Mesenchymal stem cell (in vitro differentiated cells and primary cell): ENCODE measurements around the gene MN1. TPM values are rescaled to one million over a fixed set of nuclear protein-coding genes. Genes with fewer than 3 reads are reported as not detected.

ENCODE experiments used
- DNase-seq: peaks from one replicate; pipeline ENCODE4 v3.0.0-alpha.2; 2013
- H2AFZ ChIP-seq: one replicate; pipeline ENCODE4 v1.6.1; 2013; ENCODE audit warnings: low read depth, mild to moderate bottlenecking, control low read depth, inconsistent platforms, low read length, moderate library complexity
- H2AK5ac ChIP-seq: 2 replicates; pipeline ENCODE4 v1.6.1; 2013; ENCODE audit warnings: low read length, moderate library complexity, mild to moderate bottlenecking, inconsistent platforms; ENCODE audit not compliant: severe bottlenecking
- H2BK120ac ChIP-seq: one replicate; pipeline ENCODE4 v1.6.1; 2013; ENCODE audit warnings: low read depth, mild to moderate bottlenecking, inconsistent platforms, low read length, moderate library complexity
- H2BK12ac ChIP-seq, 2 experiments: one replicate each; pipeline ENCODE4 v1.6.1; 2013; ENCODE audit warnings: inconsistent platforms in 2 of 2, low read length in 2 of 2, mild to moderate bottlenecking in 2 of 2, moderate library complexity in 2 of 2, control low read depth in 1 of 2
- H2BK15ac ChIP-seq: one replicate; pipeline ENCODE4 v1.6.1; 2013; ENCODE audit warnings: mild to moderate bottlenecking, low read depth, inconsistent platforms; ENCODE audit not compliant: poor library complexity, severe bottlenecking
- H2BK5ac ChIP-seq: 2 replicates; pipeline ENCODE4 v1.6.1; 2013; ENCODE audit warnings: low read depth, mild to moderate bottlenecking, low read length, control low read depth, inconsistent platforms; ENCODE audit not compliant: poor library complexity, severe bottlenecking
- H3K14ac ChIP-seq, 2 experiments: one replicate each; pipeline ENCODE4 v1.6.1; 2013; ENCODE audit warnings: inconsistent platforms in 2 of 2, low read length in 2 of 2, control low read depth in 1 of 2, mild to moderate bottlenecking in 1 of 2, moderate library complexity in 1 of 2
- H3K18ac ChIP-seq, 2 experiments: one replicate each; pipeline ENCODE4 v1.6.1; 2013; ENCODE audit warnings: inconsistent platforms in 2 of 2, low read length in 2 of 2, control low read depth in 1 of 2, low read depth in 1 of 2, mild to moderate bottlenecking in 1 of 2
- H3K23ac ChIP-seq, 2 experiments: one replicate each; pipeline ENCODE4 v1.6.1; 2013; ENCODE audit warnings: inconsistent platforms in 2 of 2, low read length in 2 of 2, mild to moderate bottlenecking in 2 of 2, moderate library complexity in 2 of 2, control low read depth in 1 of 2
- H3K27ac ChIP-seq: 2 replicates; pipeline ENCODE4 v1.5.1; 2013; ENCODE audit warnings: mild to moderate bottlenecking, moderate library complexity, low read length, control low read depth, inconsistent platforms; ENCODE audit not compliant: poor library complexity, severe bottlenecking
- H3K27me3 ChIP-seq, 2 experiments: 2 replicates each; pipeline versions ENCODE4 v1.6.1 to v1.7.0; 2013; ENCODE audit warnings: low read length in 2 of 2, mild to moderate bottlenecking in 2 of 2, moderate library complexity in 2 of 2, control low read depth in 1 of 2, inconsistent platforms in 1 of 2; ENCODE audit not compliant: control insufficient read depth in 1 of 2, insufficient read depth in 1 of 2
- H3K36me3 ChIP-seq, 2 experiments: 2 replicates each; pipeline versions ENCODE4 v1.6.1 to v1.7.0; 2013; ENCODE audit warnings: low read length in 2 of 2, control low read depth in 1 of 2, inconsistent platforms in 1 of 2, low read depth in 1 of 2, mild to moderate bottlenecking in 1 of 2; ENCODE audit not compliant: insufficient read depth in 2 of 2, control insufficient read depth in 1 of 2
- H3K4ac ChIP-seq, 2 experiments: one replicate each; pipeline ENCODE4 v1.6.1; 2013; ENCODE audit warnings: inconsistent platforms in 2 of 2, low read length in 2 of 2, mild to moderate bottlenecking in 2 of 2, moderate library complexity in 2 of 2, control low read depth in 1 of 2, low read depth in 1 of 2
- H3K4me1 ChIP-seq: 2 replicates; pipeline ENCODE4 v1.6.1; 2013; ENCODE audit warnings: low read depth, low read length, control low read depth; ENCODE audit not compliant: control insufficient read depth, insufficient read depth
- H3K4me2 ChIP-seq: 2 replicates; pipeline ENCODE4 v1.6.1; 2013; ENCODE audit warnings: low read length, mild to moderate bottlenecking, inconsistent platforms; ENCODE audit not compliant: poor library complexity, severe bottlenecking
- H3K4me3 ChIP-seq, 2 experiments: 2 replicates each; pipeline versions ENCODE4 v1.5.1 to v1.7.0; 2013; ENCODE audit warnings: low read length in 2 of 2, mild to moderate bottlenecking in 2 of 2, control low read depth in 1 of 2, low read depth in 1 of 2; ENCODE audit not compliant: insufficient read depth in 1 of 2
- H3K79me1 ChIP-seq: replicated peaks from 2 replicates; pipeline ENCODE4 v1.6.1; 2013; ENCODE audit warnings: mild to moderate bottlenecking, control low read depth, low read length, inconsistent platforms; ENCODE audit not compliant: poor library complexity, severe bottlenecking
- H3K9ac ChIP-seq: 2 replicates; pipeline ENCODE4 v1.7.0; 2013; ENCODE audit warnings: mild to moderate bottlenecking, low read length, moderate library complexity
- H3K9me3 ChIP-seq: 2 replicates; pipeline ENCODE4 v1.7.0; 2013; ENCODE audit warnings: mild to moderate bottlenecking, low read length; ENCODE audit not compliant: control insufficient read depth
- H4K8ac ChIP-seq: one replicate; pipeline ENCODE4 v1.6.1; 2013; ENCODE audit warnings: inconsistent platforms, mild to moderate bottlenecking, low read length, moderate library complexity
- H4K91ac ChIP-seq: one replicate; pipeline ENCODE4 v1.6.1; 2013; ENCODE audit warnings: mild to moderate bottlenecking, low read length, inconsistent platforms
- WGBS: methylation state at CpG from one replicate; pipeline ENCODE4 v1.1.7; 2013; ENCODE audit warnings: mixed read lengths; 5-methylcytosine and 5-hydroxymethylcytosine counted together
- polyA plus RNA-seq, 2 experiments: library from polyadenylated mRNA; stranded (reverse); fragments of 200-250 nt; gene quantifications; one replicate each; pipeline ENCODE4 v1.2.3, GENCODE V29; 2013

MN1 gene
- polyA plus RNA-seq (2013, experiment 1 of 2), result 8.0 TPM
- 6.6 TPM for polyA plus RNA-seq (2013, experiment 2 of 2)

DNA sequence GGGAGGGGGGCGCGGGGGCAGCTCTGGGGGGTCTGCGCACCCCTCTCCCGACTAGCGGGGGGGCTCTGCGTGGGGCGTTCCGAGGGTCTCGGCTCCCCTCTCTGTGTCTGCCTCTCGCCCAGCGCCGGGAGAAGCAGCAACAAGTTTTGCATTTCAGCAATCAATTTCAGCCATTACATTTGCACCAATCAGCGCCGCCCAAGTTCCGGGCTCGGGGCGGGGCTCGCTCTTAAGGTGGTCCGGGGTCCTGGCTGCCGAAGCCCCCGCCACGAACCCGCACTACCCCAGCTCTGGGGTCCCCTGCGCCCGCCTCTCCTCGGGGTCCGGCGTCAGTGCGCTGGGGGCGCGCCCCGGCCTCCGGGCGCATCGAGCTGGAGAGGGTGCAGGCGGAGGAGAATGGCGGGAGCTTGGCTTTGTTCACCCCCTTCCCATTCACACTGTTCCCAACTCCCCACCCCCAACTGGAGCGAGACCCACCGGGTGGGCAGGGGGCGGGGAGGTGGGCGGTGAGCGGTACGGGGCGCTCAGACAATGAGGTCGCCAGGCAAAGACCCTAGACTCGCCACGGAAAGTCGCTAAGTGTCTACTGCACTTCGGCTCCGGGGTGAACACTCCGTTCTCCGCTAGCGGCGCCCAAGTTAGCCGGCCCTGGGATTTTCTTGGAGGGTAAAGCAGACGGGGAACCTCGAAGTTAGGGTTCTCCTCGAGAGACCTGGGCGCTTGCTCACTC is at the start of gene MN1:
Gene MN1, minus strand, starts transcription at position 141 of the 730 bp plus-strand sequence. CDS start 1,213 bp downstream, outside the sequence.
- H3K4me2 ChIP-seq, result peak within 1 kb of the TSS; percentile 89
- no peak within 1 kb of the TSS for H2AK5ac ChIP-seq
- peak within 1 kb of the TSS; percentile 84 to 89 for H3K18ac ChIP-seq
- peaks cover 40% of the 10 kb centered on the region for H3K4me1 ChIP-seq
- peak within 1 kb of the TSS; percentile 94 for H4K91ac ChIP-seq
- H3K79me1 ChIP-seq, result peaks cover 10% of the 10 kb centered on the region
- H3K36me3 ChIP-seq, result peaks cover 0 to 32% of the 10 kb centered on the region in 2 experiments
- peak within 1 kb of the TSS in 1 of 2 experiments; percentile 88 for H2BK12ac ChIP-seq
- H3K9me3 ChIP-seq, result no peaks in the 10 kb centered on the region
- H2AFZ ChIP-seq, result peak within 1 kb of the TSS; percentile 92
- H3K9ac ChIP-seq, result peak within 1 kb of the TSS; percentile 78
- H3K23ac ChIP-seq, result peak within 1 kb of the TSS; percentile 82 to 90
- peak within 1 kb of the TSS; percentile 82 to 86 for H3K4me3 ChIP-seq
- peak within 1 kb of the TSS; percentile 90 for H2BK15ac ChIP-seq
- no peaks in the 10 kb centered on the region for H3K27me3 ChIP-seq
- WGBS, result under 1% methylated on average over 43 of the region's 59 CpGs
- H2BK120ac ChIP-seq, result peak within 1 kb of the TSS; percentile 95
- H2BK5ac ChIP-seq, result peak within 1 kb of the TSS; percentile 81
- H3K14ac ChIP-seq, result peak within 1 kb of the TSS; percentile 49 to 83
- H3K27ac ChIP-seq, result peak within 1 kb of the TSS; percentile 73
- peak within 1 kb of the TSS; percentile 78 for H4K8ac ChIP-seq
- peak within 1 kb of the TSS in 1 of 2 experiments; percentile 66 for H3K4ac ChIP-seq
- DNase-seq, result peak; percentile 66

DNA sequence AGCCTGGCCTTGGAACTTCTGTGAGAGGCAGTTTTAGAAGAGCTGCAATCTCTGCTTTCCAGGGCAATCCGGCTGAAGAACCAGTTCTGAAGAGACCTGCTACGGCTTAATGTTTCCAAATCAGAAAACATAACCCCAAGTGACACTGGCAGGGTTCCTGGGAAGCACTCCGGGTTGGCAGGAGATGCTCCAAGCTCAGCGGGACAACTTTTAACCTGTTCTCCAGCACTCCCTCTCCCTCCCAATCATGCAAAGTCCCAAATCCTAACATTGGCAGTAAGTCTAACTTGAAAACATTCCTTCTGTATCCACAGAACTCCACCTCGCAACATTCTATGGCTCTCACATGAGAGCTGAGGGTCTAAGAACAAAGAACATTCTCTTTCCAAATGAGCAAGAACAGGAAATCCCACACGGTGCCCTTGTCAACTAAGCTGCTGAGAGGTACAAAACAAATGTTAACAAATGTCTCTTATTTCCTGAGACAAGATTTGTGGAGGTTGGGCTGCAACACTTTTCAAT is 48.5 kb upstream of the MN1 start:
- Histone ChIP-seq H3K36me3 (peaks cover 37 to 79% of the 10 kb centered on the region in 2 experiments), H2BK5ac (no peak overlapping the region), H3K27ac (no peak overlapping the region), H3K14ac (no peak overlapping the region), H2AFZ (no peak overlapping the region), H3K79me1 (peaks cover 25% of the 10 kb centered on the region), H3K4me2 (no peak overlapping the region), H2BK120ac (no peak overlapping the region), H2BK12ac (no peak overlapping the region), H3K9ac (no peak overlapping the region), H3K9me3 (no peaks in the 10 kb centered on the region), H2AK5ac (no peak overlapping the region), H4K8ac (no peak overlapping the region), H3K4me3 (no peak overlapping the region), H3K23ac (no peak overlapping the region), H4K91ac (no peak overlapping the region), H3K18ac (peak overlapping the region in 1 of 2 experiments; percentile 45), H3K27me3 (no peaks in the 10 kb centered on the region), H3K4me1 (peaks cover 4% of the 10 kb centered on the region), H3K4ac (no peak overlapping the region), H2BK15ac (no peak overlapping the region)
- DNase-seq, result no peak
- WGBS, result 69% methylated on average over 6 of the region's 6 CpGs

DNA sequence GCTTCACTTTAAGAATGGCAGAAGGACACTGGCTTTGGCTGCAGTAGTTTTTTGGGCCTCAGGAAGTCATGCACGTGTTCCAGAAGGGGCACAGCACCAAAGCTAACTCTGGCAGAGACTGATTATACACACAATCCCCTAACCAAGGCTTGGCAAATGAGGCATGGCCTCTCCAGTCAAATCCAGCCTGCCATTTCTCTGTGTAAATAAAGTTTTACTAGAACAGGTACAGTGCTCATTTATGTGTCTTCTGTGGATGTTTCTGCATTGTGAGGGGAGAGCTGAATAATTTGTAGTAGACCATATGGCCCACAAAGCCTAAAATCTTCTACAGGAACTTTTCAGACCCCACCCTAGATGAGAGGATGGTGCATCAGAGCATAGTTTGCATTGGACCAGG is 46.4 kb upstream of the MN1 start:
- 92% methylated on average over 1 of the region's 1 CpG for WGBS
- no peak overlapping the region for H3K14ac ChIP-seq
- H3K36me3 ChIP-seq, result peaks cover 45 to 68% of the 10 kb centered on the region in 2 experiments

DNA sequence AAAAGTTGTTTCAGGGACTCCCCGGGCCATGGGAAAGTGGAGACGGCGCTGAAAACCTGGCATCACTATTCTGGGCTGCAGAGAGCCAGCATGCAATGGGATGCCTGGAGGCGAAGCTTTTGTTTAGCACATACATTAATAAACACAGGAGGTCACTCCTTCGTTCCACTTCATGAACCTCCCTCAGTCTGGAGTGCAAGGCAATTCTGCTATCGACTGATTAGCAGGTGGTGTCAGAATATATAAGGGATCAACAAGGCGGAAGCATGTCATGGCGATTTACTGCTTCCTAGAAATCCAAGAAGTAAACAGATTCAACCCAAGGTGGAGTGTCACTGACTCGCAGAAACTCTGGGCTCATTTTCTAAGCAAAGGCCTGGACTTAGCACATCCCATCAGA is 45.4 kb upstream of the MN1 start:
- no peak overlapping the region for H3K23ac ChIP-seq
- no peak overlapping the region for H2BK120ac ChIP-seq
- H3K4me3 ChIP-seq, result no peak overlapping the region
- H3K4ac ChIP-seq, result no peak overlapping the region
- H2BK12ac ChIP-seq, result no peak overlapping the region
- no peak overlapping the region for H3K4me2 ChIP-seq
- no peak overlapping the region for H3K14ac ChIP-seq
- no peaks in the 10 kb centered on the region for H3K27me3 ChIP-seq
- peaks cover 19% of the 10 kb centered on the region for H3K79me1 ChIP-seq
- no peak overlapping the region for H3K9ac ChIP-seq
- no peak overlapping the region for H4K8ac ChIP-seq
- H2BK5ac ChIP-seq, result no peak overlapping the region
- H4K91ac ChIP-seq, result no peak overlapping the region
- H2AK5ac ChIP-seq, result no peak overlapping the region
- no peak for DNase-seq
- H3K4me1 ChIP-seq, result peaks cover 4% of the 10 kb centered on the region
- no peak overlapping the region for H3K18ac ChIP-seq
- no peaks in the 10 kb centered on the region for H3K9me3 ChIP-seq
- peaks cover 44 to 57% of the 10 kb centered on the region in 2 experiments for H3K36me3 ChIP-seq
- 94% methylated on average over 9 of the region's 9 CpGs for WGBS
- no peak overlapping the region for H3K27ac ChIP-seq
- H2AFZ ChIP-seq, result no peak overlapping the region
- H2BK15ac ChIP-seq, result no peak overlapping the region

More for the DNA sequence above, 46.4 kb upstream of the MN1 start:
- Histone ChIP-seq H3K4ac (no peak overlapping the region), H3K79me1 (peaks cover 21% of the 10 kb centered on the region), H3K23ac (no peak overlapping the region), H2BK5ac (no peak overlapping the region), H3K4me1 (peaks cover 4% of the 10 kb centered on the region), H3K9ac (no peak overlapping the region), H3K27ac (no peak overlapping the region), H2BK12ac (no peak overlapping the region), H2BK120ac (no peak overlapping the region), H3K4me2 (no peak overlapping the region), H2BK15ac (no peak overlapping the region), H4K91ac (no peak overlapping the region), H3K27me3 (no peaks in the 10 kb centered on the region), H4K8ac (no peak overlapping the region), H2AFZ (no peak overlapping the region), H3K4me3 (no peak overlapping the region), H3K9me3 (no peaks in the 10 kb centered on the region), H2AK5ac (no peak overlapping the region), H3K18ac (no peak overlapping the region)
- no peak for DNase-seq
